ENCODE measurements around the gene SNAPC1.
"Not testable (repeated sequence)": the region's sequence is repeated elsewhere in the genome, so short reads cannot be mapped to it uniquely, and the experiment has no call there.

Gene SNAPC1

DNA sequence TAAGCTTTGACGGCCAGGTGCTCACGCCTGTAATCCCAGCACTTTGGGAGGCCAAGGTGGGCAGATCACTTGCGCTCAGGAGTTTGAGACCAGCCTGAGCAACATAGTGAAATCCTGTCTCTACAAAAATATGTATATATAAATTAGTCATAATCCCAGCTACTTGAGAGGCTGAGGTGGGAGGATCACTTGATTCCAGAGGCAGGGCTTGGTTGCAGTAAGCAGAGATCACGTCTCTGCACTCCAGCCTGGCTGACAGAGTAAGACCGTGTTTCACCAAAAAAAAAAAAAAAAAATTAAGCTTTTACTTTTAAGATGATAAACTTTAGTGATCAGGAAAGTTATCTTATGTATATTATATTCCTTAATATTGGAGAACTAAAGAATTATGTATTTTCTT lies 18.0 kb upstream of the SNAPC1 start:
- Histone ChIP-seq H3K36me3 (replicated peaks) (peaks cover 89% of the 10 kb centered on the region), H3K4me3 (ENCODE audit: low read depth, low read length) (no peak overlapping the region), H3K27ac (peak overlapping the region; percentile 12), H3K27me3 (replicated peaks) (no peaks in the 10 kb centered on the region)
- DNase-seq, result no peak
- TF ChIP-seq, protein P1, sequence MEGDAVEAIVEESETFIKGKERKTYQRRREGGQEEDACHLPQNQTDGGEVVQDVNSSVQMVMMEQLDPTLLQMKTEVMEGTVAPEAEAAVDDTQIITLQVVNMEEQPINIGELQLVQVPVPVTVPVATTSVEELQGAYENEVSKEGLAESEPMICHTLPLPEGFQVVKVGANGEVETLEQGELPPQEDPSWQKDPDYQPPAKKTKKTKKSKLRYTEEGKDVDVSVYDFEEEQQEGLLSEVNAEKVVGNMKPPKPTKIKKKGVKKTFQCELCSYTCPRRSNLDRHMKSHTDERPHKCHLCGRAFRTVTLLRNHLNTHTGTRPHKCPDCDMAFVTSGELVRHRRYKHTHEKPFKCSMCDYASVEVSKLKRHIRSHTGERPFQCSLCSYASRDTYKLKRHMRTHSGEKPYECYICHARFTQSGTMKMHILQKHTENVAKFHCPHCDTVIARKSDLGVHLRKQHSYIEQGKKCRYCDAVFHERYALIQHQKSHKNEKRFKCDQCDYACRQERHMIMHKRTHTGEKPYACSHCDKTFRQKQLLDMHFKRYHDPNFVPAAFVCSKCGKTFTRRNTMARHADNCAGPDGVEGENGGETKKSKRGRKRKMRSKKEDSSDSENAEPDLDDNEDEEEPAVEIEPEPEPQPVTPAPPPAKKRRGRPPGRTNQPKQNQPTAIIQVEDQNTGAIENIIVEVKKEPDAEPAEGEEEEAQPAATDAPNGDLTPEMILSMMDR (IDR thresholded peaks at IDR 0.05; ENCODE audit: low read depth, low read length, missing control alignments), result no peak
- in situ Hi-C loops (cut with HindIII; ENCODE audit: low pct_ligation_motif_present, low sequenced_read_pairs), result no loop called here

DNA sequence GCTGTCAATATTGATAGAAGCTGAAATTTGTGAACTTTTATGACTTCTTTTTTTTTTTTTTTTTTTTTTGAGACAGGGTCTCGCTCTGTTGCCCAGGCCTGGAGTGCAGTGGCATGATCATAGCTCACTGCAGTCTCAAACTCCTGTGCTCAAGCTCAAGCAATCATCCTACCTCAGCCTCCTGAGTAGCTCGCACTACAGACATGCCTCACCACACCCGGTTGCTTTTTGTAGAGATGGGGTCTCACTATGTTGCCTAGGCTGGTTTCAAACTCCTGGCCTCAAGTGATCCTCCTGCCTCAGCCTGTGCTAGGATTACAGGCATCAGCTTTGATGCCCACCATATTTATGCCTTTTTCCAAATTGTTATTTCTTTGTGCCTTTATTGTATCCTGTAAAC lies 15.9 kb upstream of the SNAPC1 start:
- in situ Hi-C loops (cut with HindIII; ENCODE audit: low pct_ligation_motif_present, low sequenced_read_pairs); H3K27me3 ChIP-seq (replicated peaks): not testable (repeated sequence)

GRCh38 chr14:61746881-61747280 lies 15.3 kb upstream of the SNAPC1 start:
- in situ Hi-C loops (cut with HindIII; ENCODE audit: low pct_ligation_motif_present, low sequenced_read_pairs), result no loop called here
- Histone ChIP-seq H3K27ac (peak overlapping the region; percentile 2), H3K36me3 (replicated peaks) (peaks cover 80% of the 10 kb centered on the region), H3K27me3 (replicated peaks) (no peaks in the 10 kb centered on the region), H3K4me3 (ENCODE audit: low read depth, low read length) (no peak overlapping the region)
- DNase-seq, result no peak
- TF ChIP-seq, protein P1 (IDR thresholded peaks at IDR 0.05; ENCODE audit: low read depth, low read length, missing control alignments), result no peak

More for the DNA sequence above, 15.9 kb upstream of the SNAPC1 start:
- Histone ChIP-seq H3K36me3 (replicated peaks) (peaks cover 85% of the 10 kb centered on the region), H3K27ac (peak overlapping the region; percentile 2)
- H3K4me3 ChIP-seq (ENCODE audit: low read depth, low read length); DNase-seq: not testable (repeated sequence)

GRCh38 chr14:61747342-61747741 lies 14.9 kb upstream of the SNAPC1 start:
- no peak for DNase-seq
- H3K27me3 ChIP-seq (replicated peaks), result no peaks in the 10 kb centered on the region
- TF ChIP-seq, protein P1 (IDR thresholded peaks at IDR 0.05; ENCODE audit: low read depth, low read length, missing control alignments), result no peak
- in situ Hi-C loops (cut with HindIII; ENCODE audit: low pct_ligation_motif_present, low sequenced_read_pairs), result no loop called here
- no peak overlapping the region for H3K27ac ChIP-seq
- H3K4me3 ChIP-seq (ENCODE audit: low read depth, low read length), result no peak overlapping the region
- peaks cover 75% of the 10 kb centered on the region for H3K36me3 ChIP-seq (replicated peaks)

- Histone ChIP-seq H3K36me3 (replicated peaks) (peaks cover 60% of the 10 kb centered on the region), H3K27ac (peak overlapping the region; percentile 19), H3K27me3 (replicated peaks) (no peaks in the 10 kb centered on the region), H3K4me3 (ENCODE audit: low read depth, low read length) (no peak overlapping the region)
- DNase-seq, result no peak
- TF ChIP-seq, protein P1 (IDR thresholded peaks at IDR 0.05; ENCODE audit: low read depth, low read length, missing control alignments), result no peak
- in situ Hi-C loops (cut with HindIII; ENCODE audit: low pct_ligation_motif_present, low sequenced_read_pairs), result no loop called here
These were observed 13.0 kb upstream of the SNAPC1 start for GRCh38 chr14:61749264-61749663.

DNA sequence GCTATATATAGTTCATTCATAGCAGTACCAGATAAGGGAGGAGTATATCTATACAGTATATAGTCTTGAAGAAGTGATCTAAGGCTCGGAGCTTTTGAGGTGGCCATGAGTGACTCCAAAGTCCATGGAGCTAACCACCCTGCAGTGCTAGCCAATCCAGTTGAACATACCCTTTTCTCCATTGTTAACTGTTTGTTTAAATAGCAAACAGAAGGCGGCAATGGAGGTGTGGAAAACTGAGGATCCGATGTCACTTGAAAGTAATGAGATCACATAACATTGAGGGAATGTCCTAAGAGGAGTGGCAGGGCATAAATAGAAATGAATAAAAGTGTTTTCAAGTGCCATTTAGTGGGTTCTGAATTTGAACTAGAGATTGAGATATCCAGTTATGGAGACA lies 12.4 kb upstream of the SNAPC1 start:
- TF ChIP-seq, protein P1 (IDR thresholded peaks at IDR 0.05; ENCODE audit: low read depth, low read length, missing control alignments), result no peak
- in situ Hi-C loops (cut with HindIII; ENCODE audit: low pct_ligation_motif_present, low sequenced_read_pairs), result no loop called here
- H3K27ac ChIP-seq, result no peak overlapping the region
- no peak for DNase-seq
- H3K27me3 ChIP-seq (replicated peaks), result no peaks in the 10 kb centered on the region
- H3K4me3 ChIP-seq (ENCODE audit: low read depth, low read length), result no peak overlapping the region
- peaks cover 55% of the 10 kb centered on the region for H3K36me3 ChIP-seq (replicated peaks)
